Activated gamma-delta T cell treated with Interleukin-2 at 50 U/mL for 16 hours (primary cell): Measurements from ENCODE around the gene CHST11.
"Not testable (repeated sequence)": the region's sequence is repeated elsewhere in the genome, so short reads cannot be mapped to it uniquely, and the experiment has no call there.

ENCODE experiments used
- DNase-seq: peaks from one replicate; pipeline ENCODE4 v3.0.0-alpha.2; 2020

Gene CHST11

DNA sequence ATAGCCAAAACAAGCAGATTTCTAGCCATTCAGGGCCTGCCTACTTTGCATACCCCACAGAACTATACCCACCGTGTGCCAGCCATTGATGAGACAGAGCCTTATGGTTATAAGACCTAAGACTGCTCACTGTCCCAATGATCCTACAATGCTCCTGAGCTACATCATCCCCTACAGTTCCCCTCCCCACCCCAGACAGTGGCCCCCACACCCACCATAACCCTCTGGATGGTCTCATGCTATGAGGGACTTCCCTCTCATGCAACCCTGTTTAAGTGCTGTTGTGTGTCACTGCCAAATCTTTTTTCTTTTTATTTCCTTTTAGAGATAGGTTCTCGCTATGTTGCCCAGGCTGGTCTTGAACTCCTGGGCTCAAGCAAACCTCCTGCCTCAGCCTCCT, 75.9 kb downstream of the CHST11 start:
- no peak for DNase-seq

DNA sequence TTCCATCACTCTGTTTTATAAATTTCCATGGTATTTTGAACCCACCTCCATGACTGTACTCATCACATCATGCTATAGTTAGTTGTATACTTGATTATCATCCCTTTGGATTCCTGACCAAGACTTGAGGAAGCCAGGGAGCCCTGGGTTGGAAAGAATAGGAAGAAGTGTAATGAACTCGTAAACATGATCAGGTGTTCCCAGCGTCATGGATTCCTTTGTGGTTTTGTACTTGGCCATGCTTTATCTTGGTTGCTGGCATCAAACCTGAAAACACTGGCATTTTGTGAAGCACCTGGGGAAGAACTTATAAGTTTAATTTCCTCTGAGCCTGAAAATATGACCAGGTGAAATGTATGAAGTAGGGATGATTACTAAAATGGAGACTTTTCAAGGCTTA, 76.4 kb downstream of the CHST11 start:
- DNase-seq, result no peak

DNA sequence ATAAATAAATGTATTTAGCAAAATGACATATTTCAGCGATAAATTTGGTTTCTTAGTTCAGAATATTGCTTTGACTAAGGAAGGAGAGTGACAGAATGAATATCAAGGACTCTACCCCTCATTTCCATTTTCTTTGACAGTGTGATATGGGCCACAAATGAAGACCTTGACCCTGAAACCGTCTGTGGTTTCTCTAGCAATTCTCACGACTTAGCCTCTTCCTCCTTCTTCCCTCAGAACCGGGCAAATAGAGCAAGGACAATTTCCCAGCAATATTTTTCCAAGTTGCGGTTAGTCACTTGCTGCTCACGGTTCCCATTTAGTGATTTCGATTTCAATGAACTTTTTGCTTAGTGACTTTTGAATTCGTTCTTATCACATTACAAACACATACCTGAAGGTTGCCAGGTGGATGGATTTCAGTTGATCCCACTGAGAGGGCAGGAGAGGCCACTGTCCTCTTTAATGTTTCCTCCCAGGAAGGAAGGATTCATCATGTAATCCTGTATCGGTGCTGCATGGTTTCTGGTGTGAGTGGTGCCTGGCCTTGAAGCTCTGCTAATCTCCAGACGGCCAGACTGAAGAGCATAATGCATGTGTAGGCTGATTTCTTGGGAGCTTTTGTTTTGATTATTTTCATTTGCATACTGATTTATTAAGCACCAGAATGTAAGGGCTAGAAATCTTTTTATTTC, 77.6 kb downstream of the CHST11 start:
- DNase-seq, result no peak

DNA sequence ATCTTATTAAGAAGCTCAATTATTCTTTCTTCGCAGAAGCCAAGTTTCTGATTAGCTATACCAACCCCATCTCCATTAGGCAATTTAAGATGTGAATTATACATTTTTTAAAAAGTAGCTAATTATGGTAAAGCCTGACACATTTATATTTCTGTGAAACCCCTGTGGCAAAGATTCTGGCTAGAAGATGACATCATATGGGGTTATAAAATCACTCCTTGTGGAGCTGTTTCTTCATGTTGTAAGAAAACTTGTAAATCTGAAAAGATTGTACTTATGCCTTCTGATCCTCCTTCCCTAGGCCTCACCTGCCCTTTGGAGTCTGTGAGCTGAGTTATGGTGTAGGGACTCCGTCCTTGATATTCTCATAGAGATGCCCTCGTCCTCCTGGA, 78.1 kb downstream of the CHST11 start:
- no peak for DNase-seq

DNA sequence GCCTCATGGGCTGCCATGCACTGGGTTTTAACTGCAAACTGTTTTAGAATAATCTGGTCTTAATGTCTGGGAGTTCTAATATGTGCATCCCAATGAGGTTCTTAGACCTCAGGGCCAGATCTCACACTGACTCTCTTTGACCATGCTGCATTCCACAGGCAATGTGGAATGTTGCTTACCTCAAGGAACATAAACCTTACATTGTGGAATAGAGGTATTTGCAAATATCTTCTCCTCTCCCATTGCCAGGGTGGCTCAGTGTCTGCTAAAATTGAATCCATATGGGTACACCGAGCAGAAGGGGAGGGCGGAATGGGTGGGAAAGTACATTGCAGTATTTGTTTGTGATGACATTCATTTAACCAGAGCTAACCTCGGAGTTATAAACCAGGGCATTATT, 78.6 kb downstream of the CHST11 start:
- DNase-seq, result no peak

DNA sequence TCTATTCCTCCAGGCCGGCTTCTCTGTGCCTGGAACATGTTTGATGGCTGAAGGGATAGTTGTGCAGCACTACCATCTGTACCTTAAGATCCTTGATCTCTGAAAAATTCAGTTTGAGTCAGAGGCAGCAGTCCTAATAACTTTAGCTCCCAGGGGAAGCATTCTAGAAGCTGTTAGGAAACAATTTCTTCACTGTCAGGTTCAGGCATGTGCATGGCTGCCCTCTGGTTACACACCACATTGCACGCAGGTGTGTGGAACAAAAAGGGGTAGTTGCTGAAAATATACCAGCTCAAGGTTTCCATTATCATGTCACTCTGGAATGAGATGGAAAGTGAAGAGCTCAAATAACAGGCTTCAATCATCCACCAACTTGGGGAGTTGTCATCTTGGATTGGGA, 80.1 kb downstream of the CHST11 start:
- DNase-seq, result no peak

DNA sequence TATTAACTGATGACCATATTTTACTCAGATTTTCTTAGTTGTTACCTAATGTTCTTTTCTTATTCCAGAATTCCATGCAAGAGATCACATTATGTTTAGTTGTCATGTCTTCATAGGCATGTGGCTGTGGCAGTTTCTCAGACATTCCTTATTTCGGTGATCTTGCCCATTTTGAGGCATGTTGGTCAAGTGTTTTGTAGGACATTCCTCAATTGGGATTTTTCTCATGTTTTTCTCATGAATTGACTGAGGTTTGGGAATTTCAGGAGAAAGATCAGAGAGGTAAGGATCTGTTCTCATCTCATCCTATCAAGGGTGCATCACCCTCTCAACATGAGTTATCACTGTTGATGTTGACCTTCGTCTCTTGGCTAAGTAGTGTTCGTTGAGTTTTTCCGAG, 81.3 kb downstream of the CHST11 start:
- no peak for DNase-seq

DNA sequence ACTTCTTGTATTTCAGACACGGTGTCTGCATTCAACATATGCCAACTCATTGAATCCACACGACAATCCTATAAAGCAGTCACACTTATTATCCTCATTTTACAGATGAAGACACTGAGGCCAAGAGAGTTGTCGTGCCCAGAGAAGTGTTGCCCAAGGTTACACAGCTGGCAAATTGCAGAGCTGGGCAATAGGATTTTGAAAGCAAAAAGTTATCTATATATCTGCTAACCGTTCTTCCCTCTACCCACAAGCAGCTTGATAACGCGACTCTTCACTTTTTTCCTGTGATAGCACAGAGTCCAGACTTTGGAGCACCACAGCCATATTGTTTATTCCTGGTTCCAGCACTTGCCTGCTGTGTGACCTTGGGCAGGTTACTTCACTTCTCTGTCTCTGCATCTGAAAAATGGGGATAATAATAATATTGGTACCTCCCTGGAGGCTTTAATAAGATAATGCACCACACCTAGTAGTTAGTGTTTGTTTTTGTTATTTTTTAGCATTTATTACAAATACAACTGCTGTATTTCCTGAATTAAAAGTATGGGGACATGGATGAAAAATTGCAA, 82.2 kb downstream of the CHST11 start:
- DNase-seq, result no peak

DNA sequence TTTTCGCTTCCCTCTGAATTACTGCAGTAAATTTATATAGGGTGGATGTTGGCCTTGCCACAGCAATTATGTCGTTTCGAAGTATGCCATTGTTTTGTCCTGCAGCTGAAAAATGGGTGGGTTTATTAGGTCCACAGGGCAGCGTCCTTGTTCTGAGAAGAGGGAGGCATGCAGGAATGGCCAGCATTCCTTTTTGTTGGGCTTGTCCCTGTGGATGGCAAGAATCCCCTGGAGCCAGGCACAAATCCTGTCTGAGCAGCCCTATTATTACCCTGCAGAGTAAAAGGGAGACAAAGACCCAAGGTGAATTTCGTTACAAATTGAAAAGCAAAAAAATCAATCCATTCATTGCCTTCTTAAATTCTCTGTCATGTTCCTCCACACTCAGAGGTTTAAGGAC, 88.1 kb downstream of the CHST11 start:
- no peak for DNase-seq

DNA sequence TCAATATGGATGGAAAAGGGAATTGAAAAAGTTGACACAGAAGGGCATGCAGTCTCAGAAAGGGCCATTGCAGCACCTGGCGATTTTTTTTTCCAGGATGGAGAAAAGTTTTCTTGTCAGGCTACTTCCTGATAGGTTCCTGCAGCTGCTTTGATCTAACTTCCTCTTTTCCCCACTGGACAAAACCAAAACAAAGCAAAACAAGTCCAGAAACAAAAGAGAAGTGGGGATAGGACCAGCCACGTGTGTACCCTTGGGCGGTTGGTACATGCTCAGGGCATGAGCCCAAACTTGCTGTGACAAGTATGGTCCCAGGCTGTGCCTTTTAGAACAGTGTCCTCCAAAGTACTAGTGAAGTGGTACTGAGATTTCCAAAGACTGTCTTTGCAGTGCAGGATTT, 89.8 kb downstream of the CHST11 start:
- DNase-seq, result no peak

DNA sequence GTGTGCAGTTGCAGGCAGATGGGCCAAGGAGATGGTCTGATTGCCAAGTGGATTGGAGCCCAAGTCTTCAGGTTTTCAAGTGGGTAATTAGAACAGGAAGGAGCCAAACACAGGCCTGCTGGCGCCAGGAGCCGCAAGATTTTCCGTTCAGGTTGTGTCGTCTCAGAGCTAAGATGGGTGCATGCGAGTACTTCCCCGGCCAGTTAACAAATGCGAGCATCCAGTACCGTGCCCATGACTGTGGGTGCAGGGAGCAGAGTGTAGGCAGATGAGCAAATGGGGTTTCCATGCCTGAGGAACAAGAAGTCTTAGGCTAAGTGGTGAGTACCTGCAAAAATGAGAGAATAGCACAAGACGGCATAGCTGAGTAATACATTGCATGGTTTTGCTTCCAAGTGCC, 90.5 kb downstream of the CHST11 start:
- no peak for DNase-seq

DNA sequence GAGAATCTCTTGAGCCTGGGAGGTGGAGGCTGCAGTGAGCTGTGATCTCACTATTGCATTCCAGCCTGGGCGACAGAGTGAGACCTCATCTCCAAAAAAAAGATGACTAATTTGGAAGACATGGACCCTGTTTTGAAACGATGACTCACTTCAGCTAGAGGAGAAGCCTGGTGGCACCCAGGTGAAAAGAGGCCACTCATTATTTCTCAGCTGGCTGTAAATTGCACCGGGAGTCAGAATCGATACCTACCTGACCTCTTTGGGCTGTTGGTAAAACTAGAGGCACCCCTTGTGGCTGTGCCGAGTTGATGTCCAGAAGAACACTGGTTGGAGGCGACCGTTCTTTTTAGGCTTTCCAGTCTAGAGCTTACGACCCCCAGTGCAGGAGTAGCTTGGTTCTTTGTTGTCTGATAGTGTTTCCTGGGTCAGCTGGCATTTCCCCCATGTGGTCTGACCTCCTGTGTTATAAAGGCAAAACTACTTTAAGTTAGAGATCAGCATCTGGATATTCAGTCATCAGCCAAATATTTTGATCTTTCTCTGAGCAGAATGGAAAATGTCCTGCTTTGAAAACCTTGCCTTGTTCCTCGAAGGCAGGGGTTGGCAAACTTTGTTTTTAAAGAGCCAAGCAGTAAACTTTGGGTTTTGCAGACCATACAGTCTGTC, 93.2 kb downstream of the CHST11 start:
- DNase-seq, result no peak

DNA sequence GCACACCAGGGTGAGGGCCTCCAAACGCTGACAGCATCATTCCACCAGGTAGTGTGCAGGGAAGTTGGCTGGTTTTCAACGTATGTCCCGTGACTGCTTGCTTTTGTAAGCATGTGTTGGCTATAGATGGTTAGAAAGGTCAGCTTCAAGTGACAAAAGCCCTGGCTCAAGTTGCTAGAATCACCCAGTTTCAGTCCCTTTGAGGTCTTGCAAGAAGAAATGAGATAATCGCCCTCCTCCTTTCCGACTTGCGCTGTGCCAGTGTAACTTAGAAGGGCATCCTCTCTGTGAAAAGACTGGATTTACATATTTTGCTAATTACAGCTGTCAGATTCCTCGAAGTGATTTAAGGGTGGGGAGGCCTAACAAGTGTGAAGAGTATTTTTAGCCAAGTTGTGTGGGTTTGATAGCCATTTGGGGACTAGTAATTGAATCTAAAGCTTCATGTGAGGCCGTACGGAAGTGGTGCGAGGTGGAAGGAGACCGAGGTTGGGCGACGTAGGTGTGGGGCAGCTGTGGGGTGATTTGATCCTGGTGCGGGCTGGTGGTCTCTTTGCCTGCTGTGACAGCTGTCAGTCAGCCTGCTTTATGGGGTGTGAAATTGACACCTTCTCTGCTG, 94.7 kb downstream of the CHST11 start:
- DNase-seq, result no peak

DNA sequence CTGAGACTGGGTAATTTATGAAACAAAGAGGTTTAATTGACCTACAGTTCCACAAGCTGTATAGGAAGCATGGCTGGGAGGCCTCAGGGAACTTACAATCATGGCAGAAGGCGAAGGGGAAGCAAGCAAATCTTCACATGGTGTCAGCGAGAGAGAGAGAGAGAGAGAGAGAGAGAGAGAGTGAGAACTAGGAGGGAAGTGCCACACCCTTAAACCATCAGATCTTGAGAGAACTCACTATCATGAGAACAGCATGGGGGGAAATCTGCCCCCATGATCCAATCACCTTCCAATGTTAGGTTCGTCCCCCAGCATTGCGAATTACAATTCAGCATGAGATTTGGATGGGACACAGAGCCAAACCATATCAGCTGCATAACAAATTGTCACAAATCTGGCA, 96.7 kb downstream of the CHST11 start:
- DNase-seq, result no peak

DNA sequence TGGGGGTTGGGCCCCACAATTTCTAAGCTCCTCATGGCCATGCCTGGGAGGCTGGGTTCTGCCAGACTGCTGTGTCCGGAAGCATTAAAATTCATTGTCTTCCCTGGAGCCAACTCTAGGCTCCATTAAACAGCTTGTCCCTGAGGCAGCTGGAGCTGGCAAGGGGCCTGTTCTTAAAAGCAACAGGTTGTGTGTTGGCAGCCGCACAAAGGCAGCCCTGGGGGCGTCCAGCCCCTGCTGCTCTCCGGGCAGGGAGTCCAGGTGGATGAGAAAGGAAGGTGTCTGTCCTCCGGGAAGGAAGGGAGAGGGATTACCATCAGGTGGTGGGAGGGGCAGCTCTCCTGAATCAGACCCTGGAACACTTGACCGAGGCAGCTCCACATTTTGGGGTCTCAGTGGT, 98.9 kb downstream of the CHST11 start:
- DNase-seq, result no peak

DNA sequence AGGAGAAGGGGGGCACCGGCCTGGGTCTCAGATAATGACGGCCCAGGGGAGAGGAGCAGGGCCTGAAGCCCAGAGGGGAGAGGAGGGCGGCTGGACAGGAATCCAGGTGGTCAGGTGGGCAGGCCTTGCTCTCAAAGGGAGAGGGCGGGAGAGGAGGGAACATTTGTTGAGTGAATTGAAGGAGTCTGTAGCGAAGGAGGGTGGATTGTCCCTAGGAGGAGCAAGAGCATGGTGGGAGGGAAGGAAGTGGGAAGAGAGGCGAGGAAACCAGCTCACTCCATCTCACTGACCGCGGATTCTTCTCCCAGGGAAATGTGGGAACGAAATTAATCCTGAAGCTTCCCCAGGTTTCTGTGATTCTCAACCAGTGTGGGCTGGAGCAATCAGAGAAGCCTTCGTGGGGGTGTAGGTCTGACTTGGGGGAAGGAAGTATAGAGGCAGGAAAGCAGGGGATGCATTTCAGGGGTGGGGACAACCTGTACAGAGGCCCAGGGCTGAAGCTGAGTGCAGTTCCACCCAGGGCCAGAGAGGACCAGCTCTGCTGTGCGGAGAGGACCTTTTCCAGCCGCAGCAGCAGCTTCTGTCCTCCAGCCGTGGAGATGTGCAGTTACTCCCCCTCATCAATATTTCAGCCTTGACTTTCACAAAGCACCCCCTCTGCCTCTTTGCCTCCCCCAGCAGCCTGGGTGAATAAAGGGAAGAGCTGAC, 100.9 kb downstream of the CHST11 start:
- DNase-seq, result no peak

DNA sequence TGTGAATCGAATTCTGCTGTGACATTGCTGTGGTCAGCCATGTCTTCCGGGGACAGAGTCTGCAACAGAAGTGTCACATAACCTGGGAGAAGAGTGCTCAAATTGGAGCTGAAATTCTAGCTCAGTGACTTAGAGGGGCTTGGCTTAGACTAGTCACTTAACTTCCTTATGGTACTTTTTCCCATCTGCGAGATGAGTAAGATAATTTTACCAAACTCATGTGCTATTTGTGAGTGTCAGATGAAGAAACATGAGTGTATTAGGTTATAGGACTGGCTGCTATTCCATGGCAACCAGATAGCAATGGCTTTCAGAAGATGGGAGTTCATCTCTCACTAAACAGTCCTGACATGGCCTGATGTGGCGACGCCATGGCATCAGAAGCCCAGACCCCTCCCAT, 104.1 kb downstream of the CHST11 start:
- DNase-seq, result no peak

DNA sequence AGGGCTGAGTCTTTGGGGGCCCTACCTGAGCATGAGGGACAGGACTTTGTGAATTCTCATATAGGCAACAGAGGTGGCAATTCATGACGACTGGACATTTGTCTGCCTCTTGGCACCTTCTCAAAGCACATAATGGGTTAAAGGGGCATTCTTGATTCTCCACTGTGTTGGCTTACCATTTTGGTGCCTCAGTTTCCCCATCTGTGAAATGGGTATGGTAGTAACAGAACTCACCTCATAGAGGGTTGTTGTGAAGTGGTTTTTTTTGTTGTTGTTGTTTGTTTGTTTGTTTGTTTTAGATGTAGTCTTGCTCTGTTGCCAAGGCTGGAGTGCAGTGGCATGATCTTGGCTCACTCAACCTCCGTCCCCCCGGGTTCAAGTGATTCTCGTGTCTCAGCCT, 106.0 kb downstream of the CHST11 start:
- no peak for DNase-seq

DNA sequence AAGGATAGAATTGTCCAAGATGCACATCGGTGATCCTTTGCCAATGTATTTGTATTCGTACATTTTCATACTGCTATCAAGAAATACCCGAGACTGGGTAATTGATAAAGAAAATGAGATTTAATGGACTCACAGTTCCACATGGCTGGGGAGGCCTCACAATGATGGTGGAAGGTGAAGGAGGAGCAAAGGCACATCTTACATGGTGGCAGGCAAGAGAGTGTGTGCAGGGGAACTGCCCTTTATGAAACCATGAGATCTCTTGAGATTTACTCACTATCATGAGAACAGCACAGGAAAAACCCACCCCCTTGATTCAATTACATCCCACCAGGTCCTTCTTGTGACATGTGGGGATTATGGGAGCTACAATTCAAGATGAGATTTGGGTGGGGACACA, 107.9 kb downstream of the CHST11 start:
- not testable (repeated sequence) for DNase-seq

DNA sequence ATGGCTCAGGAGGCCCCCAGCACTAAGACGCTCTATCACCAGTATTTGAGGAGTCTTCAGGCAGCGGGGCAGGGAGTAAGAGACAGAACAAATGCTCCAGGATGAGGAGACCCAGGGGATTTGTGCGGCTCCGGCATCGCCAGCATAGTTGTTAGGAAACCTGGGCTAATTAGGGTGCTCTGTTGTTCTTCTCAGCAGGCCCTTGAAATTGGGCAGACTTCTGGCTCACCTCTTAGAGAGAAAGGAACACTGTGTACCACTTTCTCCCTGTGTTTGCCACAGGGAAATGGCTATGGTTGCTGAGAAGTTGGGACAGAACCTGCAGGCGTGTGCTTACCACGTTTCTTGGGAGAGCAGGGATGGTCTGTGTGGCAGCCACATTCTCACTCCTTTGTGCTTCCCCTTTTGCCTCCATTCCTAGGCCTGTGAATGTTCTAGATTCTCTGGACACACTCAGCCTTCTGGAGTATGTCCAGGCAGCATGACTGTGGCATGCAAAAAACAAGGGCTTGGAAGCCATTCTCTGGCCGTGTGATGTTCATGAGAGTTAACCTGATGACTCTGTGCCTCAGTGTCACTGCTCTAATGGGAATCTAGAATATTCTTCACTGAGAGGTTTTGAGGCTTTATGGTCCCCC, 109.0 kb downstream of the CHST11 start:
- no peak for DNase-seq

DNA sequence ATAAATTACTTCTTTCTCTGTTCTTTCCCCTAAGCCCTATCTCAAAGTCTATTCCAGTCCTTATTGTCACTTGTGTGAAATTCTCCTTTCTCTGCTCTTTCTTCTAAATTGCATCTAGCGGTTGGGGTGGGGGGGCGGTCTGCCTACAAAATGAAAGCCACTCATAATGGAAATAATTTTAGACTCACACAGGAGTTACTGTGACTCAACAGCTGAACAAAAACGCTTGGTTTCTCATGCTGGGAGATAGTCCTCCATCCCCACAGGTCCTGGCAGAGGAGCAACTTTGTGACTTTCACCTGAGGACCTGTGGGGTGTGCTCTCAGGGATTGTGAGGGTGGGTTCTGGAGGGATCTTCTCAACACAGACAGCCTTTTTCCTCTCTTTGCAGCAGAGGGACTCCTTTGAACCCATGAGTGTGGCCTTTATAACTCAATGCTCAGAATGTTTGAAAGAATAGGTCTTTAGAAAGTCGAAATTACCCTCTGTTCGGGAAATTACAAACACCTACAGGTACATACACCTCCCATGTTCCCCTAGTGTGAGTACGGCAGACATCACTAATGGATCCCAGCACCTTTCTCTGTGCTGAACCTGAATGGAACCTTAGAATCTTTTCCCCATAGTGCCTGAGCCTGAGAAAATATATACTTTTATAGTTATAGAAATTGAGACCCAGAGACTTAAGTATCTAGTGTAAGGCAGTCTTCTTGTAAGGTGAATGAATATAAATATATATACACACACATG, 109.7 kb downstream of the CHST11 start:
- DNase-seq, result no peak

DNA sequence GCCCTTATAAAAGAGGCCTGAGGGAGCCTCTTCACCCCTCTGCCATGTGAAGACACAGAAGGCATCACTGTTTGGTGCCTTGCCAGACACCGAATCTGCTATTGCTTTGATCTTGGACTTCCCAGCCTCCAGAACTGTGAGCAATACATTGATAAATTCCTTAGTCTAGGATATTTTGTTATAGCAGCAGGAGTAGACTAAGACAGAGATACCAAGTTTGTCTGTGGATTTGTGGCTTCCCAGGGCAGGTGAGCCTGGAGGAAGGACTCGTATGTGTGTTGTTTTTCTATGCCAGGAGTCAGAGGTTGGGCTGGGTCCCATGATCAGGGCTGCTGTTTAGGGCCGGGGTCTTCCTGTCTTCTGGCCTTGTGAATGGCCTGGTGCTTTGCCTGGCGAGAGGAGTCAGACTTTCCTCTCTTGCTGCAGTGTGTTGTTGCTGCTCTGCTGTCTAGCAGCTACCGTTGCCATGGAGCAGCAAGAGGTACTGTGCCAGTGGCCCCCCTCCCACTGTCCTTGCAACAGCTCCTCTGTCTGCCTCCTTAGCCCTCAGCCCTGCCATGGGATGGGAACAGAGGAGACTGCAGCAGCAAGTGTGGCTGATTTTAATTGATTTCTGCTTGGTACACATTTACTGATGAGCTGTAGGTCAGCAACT, 111.2 kb downstream of the CHST11 start:
- DNase-seq, result no peak
